HG02970 (cell line): ENCODE measurements around the gene RYR2.

Experiments
- ATAC-seq: cut with Tn5 transposase; IDR thresholded peaks from one replicate; pipeline ENCODE4 v1.9.1; 2021; ENCODE audit warnings: mild to moderate bottlenecking, moderate library complexity, moderate number of reproducible peaks; ENCODE audit not compliant: unreplicated experiment, low FRiP score

RYR2 gene

GRCh38 chr1:237868817-237869600 lies 827.0 kb downstream of the RYR2 start:
- ATAC-seq: no peak

DNA sequence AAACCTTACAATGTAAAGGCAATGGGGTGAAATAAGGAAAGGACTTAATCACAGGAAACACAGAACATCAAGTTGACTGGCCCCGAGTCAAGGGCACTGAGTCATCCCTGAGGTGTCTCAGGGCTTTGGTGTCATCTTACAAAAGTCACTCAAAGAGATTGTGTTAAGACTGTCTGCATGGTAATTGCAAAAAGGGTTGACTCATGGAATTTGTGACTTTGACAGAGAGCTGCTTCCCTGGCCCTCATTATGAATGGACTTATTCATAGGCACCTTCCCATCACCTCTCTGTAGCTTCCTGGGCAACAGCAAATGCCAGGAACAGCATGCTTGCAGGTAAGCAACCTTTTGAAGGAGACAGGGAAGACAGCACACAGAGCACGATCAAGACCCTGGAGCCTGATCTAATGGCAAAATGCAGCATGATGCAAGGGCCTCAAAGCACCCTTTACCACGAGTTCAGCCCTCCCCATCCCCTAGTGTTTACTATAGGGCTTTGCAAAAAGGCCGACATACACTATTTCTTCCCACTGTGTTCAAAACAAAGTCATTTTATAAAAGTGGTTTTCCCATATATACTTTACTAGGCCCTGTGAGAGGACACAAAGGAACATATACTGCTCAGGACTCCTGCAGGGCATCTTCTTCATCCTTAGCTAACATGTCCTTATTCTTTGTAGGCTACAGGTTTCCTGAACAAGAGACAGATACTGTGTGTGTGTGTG lies 831.7 kb downstream of the RYR2 start:
- no peak for ATAC-seq

GRCh38 chr1:237875291-237875690 lies 833.3 kb downstream of the RYR2 start:
- ATAC-seq: no peak

DNA sequence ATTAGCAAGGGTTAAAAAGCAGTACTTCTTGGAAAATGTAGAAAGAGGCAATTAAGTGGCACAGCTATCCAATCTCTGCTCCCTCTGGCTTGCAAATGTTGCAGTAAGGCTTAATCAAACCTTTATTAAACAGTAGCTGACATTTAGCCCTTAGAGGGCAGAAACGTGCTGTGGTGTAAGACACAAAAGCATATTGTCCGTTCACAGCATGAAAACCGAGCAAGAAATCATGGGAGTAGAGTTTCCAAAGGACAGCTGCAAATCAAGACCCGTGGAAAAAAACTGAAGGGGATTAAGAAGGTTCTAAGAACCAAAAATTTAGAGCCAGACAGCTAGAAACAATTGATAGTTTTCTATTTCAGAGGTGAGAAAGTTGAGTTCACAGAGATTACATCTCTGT lies 835.6 kb downstream of the RYR2 start:
- ATAC-seq: no peak

- ATAC-seq: no peak
Observed at GRCh38 chr1:237878406-237878805, 836.4 kb downstream of the RYR2 start.

DNA sequence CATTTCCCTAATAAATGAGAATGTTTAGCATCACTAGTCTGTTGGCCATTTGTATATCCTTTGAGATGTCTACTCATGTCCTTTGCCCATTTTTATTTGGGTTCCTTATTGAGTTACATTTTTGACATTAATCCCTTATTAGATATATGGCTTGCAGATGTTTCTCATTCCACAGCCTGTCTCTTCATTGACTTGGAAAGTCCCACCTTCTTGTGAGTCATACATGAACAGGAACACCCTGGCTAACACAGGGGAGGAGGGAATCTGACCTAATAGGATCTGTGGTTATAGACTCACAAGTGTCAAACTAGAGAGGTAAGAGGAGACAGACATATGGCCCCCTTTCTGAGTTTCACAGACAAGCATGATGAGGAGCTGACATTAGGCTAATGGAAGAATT lies 837.2 kb downstream of the RYR2 start:
- ATAC-seq: no peak
